Left lung (tissue), 10 donors: ENCODE measurements around the gene ZSWIM6. TPM values are rescaled to one million over a fixed set of nuclear protein-coding genes. Genes with fewer than 3 reads are reported as not detected.

Source experiments
- ATAC-seq: fragments of 200-7000 bp; cut with Tn5 transposase; one replicate; pipeline ENCODE4 v1.9.1; 2020; ENCODE audit warnings: moderate library complexity
- DNase-seq, 4 donors: peaks; one replicate each; pipeline ENCODE4 v3.0.0-alpha.2; 2013 to 2020
- H3K27ac ChIP-seq, 2 donors: fragments of 200-600 bp; sonication (generic) in 1 of 2; one replicate each; pipeline versions ENCODE4 v1.5.0 to v1.8.0; 2020 to 2021
- H3K27me3 ChIP-seq, 2 donors: fragments of 200-600 bp; sonication (generic) in 1 of 2; one replicate each; pipeline versions ENCODE4 v1.5.0 to v1.8.0; 2020 to 2021
- H3K36me3 ChIP-seq, 2 donors: fragments of 200-600 bp; sonication (generic) in 1 of 2; one replicate each; pipeline versions ENCODE4 v1.5.0 to v1.8.0; 2020 to 2021
- H3K4me1 ChIP-seq, 2 donors: fragments of 200-600 bp; one replicate each; pipeline ENCODE4 v1.8.0; 2021
- H3K4me3 ChIP-seq, 2 donors: fragments of 200-600 bp; sonication (generic) in 1 of 2; one replicate each; pipeline versions ENCODE4 v1.5.0 to v1.8.0; 2020 to 2021; ENCODE audit warnings: mild to moderate bottlenecking in 1 of 2
- H3K9me3 ChIP-seq, 2 donors: fragments of 200-600 bp; sonication (generic) in 1 of 2; one replicate each; pipeline versions ENCODE4 v1.5.0 to v1.8.0; 2020 to 2021
- intact Hi-C, 2 donors: fragments of 100-400 bp; cut with DNase I; formaldehyde crosslinking; loops; one replicate each; pipeline versions ENCODE4 v1.11.2 to v1.14.2; 2022
- polyA plus RNA-seq, 6 donors: library from polyadenylated mRNA; unstranded; fragments of 120-200 nt; gene quantifications; one replicate each; pipeline ENCODE4 v1.2.1, GENCODE V29; 2013; ENCODE audit not compliant: insufficient read length in 6 of 6
- total RNA-seq, 2 donors: library from RNA; stranded (reverse); fragmentation: NEBNext Ultra II Directional; extraction: Animal tissue kit (Norgen Biotek cat#: 25700); gene quantifications; one replicate each; pipeline ENCODE4 v1.2.1, GENCODE V29; 2021
- TF ChIP-seq, protein P1 (sequence below), 2 donors: fragments of 200-600 bp; sonication (generic) in 1 of 2; IDR thresholded peaks; one replicate each; pipeline versions ENCODE4 v1.5.0 to v1.8.0; 2021; ENCODE audit warnings: antibody characterized with exemption in 2 of 2
- donor health status: DM: no; HTN: yes; CAD: no.
- donor health status: DM: no; HTN: no; CAD: no.

The ZSWIM6 gene
- total and polyA plus RNA-seq, 8 donors = 17.5 to 24.4 (median 22.3) TPM

DNA sequence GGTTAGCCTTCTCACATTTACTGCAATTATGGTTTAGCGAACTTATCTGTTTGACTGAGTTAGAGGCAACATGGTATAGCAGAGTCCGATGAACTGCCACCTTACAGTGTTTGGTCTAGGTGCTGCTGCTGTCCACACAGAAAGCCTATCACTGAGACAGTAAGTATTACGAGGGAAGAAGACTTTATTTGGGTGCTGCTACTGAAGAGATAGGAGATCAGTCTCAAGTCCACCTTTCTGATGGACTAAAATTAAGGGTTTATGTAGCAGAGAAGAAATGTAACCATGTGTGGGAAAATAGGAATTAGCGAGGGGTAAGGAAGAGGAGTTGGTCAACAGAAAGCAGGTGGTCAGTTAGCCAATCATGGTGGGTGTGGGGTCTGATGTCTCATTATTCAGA, 109.7 kb downstream of the ZSWIM6 start:
- Histone ChIP-seq H3K4me1 (no peaks in the 10 kb centered on the region), H3K27me3 (no peaks in the 10 kb centered on the region), H3K9me3 (peaks cover 0 to 33% of the 10 kb centered on the region in 2 donors), H3K4me3 (no peak overlapping the region), H3K27ac (no peak overlapping the region), H3K36me3 (no peaks in the 10 kb centered on the region)
- ATAC-seq (no peak), DNase-seq (no peak)
- intact Hi-C loops = no loop called here
- TF ChIP-seq, protein P1, sequence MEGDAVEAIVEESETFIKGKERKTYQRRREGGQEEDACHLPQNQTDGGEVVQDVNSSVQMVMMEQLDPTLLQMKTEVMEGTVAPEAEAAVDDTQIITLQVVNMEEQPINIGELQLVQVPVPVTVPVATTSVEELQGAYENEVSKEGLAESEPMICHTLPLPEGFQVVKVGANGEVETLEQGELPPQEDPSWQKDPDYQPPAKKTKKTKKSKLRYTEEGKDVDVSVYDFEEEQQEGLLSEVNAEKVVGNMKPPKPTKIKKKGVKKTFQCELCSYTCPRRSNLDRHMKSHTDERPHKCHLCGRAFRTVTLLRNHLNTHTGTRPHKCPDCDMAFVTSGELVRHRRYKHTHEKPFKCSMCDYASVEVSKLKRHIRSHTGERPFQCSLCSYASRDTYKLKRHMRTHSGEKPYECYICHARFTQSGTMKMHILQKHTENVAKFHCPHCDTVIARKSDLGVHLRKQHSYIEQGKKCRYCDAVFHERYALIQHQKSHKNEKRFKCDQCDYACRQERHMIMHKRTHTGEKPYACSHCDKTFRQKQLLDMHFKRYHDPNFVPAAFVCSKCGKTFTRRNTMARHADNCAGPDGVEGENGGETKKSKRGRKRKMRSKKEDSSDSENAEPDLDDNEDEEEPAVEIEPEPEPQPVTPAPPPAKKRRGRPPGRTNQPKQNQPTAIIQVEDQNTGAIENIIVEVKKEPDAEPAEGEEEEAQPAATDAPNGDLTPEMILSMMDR (IDR thresholded peaks at IDR 0.05) = no peak

DNA sequence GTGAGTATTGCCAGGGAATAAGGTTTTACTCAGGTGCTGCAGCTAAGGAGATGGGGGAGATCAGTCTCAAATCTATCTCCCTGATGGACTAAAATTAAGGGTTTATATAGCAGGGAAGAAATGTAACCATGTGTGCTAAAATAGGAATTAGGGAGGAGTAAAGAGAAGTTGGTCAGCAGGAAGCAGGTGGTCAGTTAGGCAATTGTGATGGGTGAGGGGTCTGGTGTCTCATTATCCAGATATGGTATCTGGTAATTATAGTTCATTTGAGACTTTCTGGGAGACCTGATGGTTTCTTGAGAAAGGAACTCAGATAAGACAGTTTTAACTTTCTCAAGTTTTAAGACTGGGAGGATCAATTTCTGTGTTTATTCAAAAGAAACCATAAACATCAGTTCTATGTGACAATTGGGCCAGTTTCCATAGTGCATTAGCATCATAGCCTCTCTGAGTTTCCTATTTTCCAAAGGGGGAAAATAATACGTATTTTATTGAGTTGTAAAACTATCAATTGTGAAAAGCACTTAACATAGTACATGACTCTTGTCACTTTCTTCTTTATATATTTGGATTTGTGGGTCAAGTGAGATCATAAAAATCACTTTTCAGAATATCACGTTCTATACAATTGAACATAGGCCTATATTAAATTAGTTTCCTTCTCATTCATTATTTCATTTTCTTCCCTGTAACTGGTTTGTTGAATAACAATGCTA, 115.9 kb downstream of the ZSWIM6 start:
- no peak for DNase-seq
- Histone ChIP-seq H3K9me3 (peaks cover 0 to 19% of the 10 kb centered on the region in 2 donors), H3K27ac (no peak overlapping the region), H3K27me3 (no peaks in the 10 kb centered on the region), H3K4me1 (peaks cover 13 to 19% of the 10 kb centered on the region in 2 donors), H3K4me3 (no peak overlapping the region), H3K36me3 (no peaks in the 10 kb centered on the region)
- ATAC-seq = no peak
- TF ChIP-seq, protein P1 (IDR thresholded peaks at IDR 0.05) = no peak
- intact Hi-C loops = no loop called here

DNA sequence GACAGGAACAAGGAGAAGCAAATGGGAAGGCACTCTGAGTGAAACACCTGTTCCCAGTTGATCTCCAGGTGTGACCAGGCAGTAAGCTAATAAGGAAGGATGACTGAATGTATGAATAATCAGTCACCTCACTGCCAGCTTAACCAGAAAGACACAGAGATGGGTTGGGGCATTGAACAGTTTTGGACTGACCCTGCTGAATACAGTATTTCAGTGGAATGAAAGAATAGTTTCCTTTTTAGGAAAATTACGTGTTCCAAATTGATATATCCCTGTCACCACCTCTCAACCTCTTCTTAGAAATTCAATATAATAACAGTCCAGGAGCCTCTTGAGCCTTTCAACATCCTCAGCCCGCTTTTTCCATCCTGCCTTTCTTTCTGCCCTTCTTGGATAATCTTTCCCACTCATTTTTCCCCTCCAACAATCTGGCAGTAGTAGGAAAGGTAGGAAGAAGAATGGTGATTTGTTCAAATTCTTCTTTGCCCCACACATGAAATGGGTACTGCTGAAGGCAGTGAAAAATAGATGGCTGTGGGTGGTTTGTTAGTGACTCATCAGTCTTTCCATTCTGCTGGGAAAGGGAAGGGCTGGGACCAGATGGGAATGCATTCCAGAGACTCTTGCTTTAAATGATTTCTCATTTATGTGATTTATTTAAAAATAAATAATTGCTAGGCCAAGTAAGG, 117.9 kb downstream of the ZSWIM6 start:
- DNase-seq = no peak
- H3K36me3 ChIP-seq = no peaks in the 10 kb centered on the region
- H3K27me3 ChIP-seq = no peaks in the 10 kb centered on the region
- no peak overlapping the region for H3K4me3 ChIP-seq
- peak; percentile 91 for ATAC-seq
- H3K27ac ChIP-seq = peak overlapping the region; percentile 37 to 57
- TF ChIP-seq, protein P1 (IDR thresholded peaks at IDR 0.05) = no peak
- H3K9me3 ChIP-seq = peaks cover 0 to 13% of the 10 kb centered on the region in 2 donors
- intact Hi-C loops = no loop called here
- peaks cover 13 to 19% of the 10 kb centered on the region in 2 donors for H3K4me1 ChIP-seq

DNA sequence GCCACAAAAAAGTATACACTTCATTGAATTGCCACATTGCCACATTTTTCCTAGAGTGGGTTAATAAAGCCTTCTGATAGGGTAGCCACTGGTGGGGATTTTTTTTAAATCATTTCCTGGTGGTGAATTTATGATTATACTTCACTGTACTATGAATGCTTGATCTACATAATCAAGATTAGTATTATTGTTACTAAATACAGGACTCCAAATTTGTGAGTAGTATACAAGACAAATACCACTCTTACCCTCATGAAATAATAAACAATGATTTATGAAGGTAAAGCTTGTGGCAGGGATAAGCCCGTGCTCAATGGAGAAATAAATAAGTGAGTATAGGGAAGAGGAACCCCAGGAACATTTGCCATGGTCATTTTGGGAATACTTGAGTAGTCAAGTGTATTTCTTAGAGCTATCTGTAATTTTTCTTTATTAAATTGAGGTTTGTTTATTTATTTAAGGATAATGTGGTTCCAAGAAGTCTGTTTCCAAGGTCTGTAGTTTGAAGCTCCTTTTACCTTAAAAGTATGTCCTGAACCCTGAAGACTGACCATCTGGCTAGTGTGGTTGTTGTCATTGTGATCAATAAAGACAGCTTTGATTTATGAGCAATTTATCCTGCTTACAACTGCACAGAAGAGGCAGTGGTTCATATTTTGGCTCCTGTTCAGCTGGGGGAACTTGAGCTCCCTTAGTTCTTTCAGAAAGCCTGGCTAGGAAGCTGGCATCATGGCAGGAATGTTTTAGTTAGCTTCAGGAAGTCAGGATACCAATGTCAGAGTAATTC, 118.6 kb downstream of the ZSWIM6 start:
- no peak overlapping the region for H3K4me3 ChIP-seq
- H3K9me3 ChIP-seq = peaks cover 0 to 13% of the 10 kb centered on the region in 2 donors
- TF ChIP-seq, protein P1 (IDR thresholded peaks at IDR 0.05) = no peak
- intact Hi-C loops = no loop called here
- no peaks in the 10 kb centered on the region for H3K27me3 ChIP-seq
- H3K27ac ChIP-seq = peak overlapping the region; percentile 37 to 57
- ATAC-seq (peak; percentile 45), DNase-seq (no peak)
- H3K36me3 ChIP-seq = no peaks in the 10 kb centered on the region
- H3K4me1 ChIP-seq = peaks cover 13 to 19% of the 10 kb centered on the region in 2 donors
